PC-9 (cell line): Measurements from ENCODE around the gene UVRAG.

Source experiments
- EZH2 ChIP-seq: fragments of 200-600 bp; sonication (generic); IDR thresholded peaks from 2 replicates; pipeline ENCODE4 v1.8.0; 2017; ENCODE audit warnings: antibody characterized with exemption, low read depth
- TF ChIP-seq, protein P1 (sequence below): fragments of 200-600 bp; sonication (generic); conservative IDR thresholded peaks from 2 replicates; pipeline ENCODE4 v1.6.1; 2017; ENCODE audit warnings: mixed run types, antibody characterized with exemption, mild to moderate bottlenecking, moderate library complexity

- TF ChIP-seq, protein P1, sequence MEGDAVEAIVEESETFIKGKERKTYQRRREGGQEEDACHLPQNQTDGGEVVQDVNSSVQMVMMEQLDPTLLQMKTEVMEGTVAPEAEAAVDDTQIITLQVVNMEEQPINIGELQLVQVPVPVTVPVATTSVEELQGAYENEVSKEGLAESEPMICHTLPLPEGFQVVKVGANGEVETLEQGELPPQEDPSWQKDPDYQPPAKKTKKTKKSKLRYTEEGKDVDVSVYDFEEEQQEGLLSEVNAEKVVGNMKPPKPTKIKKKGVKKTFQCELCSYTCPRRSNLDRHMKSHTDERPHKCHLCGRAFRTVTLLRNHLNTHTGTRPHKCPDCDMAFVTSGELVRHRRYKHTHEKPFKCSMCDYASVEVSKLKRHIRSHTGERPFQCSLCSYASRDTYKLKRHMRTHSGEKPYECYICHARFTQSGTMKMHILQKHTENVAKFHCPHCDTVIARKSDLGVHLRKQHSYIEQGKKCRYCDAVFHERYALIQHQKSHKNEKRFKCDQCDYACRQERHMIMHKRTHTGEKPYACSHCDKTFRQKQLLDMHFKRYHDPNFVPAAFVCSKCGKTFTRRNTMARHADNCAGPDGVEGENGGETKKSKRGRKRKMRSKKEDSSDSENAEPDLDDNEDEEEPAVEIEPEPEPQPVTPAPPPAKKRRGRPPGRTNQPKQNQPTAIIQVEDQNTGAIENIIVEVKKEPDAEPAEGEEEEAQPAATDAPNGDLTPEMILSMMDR, result no peak
- TF ChIP-seq EZH2, result no peak
Observed at GRCh38 chr11:76120513-76121101, 305.6 kb downstream of the UVRAG start.
